K562 (cell line): ENCODE results near the gene CACNG8.

Experiments
- CC2D1A ChIP-seq: fragments of 450-650 bp; IDR thresholded peaks from 2 replicates; pipeline ENCODE4 v1.6.1; 2017; ENCODE audit warnings: mild to moderate bottlenecking
- CHD2 ChIP-seq: IDR thresholded peaks from 2 replicates; pipeline ENCODE4 v1.6.1; 2011; ENCODE audit warnings: low read depth, low read length
- HMGN3 ChIP-seq: IDR thresholded peaks from 2 replicates; pipeline ENCODE4 v1.6.1; 2011; ENCODE audit warnings: borderline replicate concordance, low read depth, mild to moderate bottlenecking, mixed read lengths, low read length; ENCODE audit not compliant: insufficient read length; ENCODE audit errors: extremely low read depth
- MXI1 ChIP-seq: IDR thresholded peaks from 2 replicates; pipeline ENCODE4 v1.6.1; 2011; ENCODE audit warnings: low read depth, mild to moderate bottlenecking, improper control_type of control experiment, low read length
- NFRKB ChIP-seq: fragments of 450-650 bp; IDR thresholded peaks from 2 replicates; pipeline ENCODE4 v1.6.1; 2016; ENCODE audit warnings: low read depth
- POLR2AphosphoS5 ChIP-seq: IDR thresholded peaks from 2 replicates; pipeline ENCODE4 v1.6.1; 2011; ENCODE audit warnings: mild to moderate bottlenecking, low read depth, low read length, moderate library complexity; ENCODE audit not compliant: control insufficient read depth, insufficient read depth
- ZNF184 ChIP-seq: sonication (generic); formaldehyde crosslinking; IDR thresholded peaks from 2 replicates; pipeline ENCODE4 v1.5.0; 2020; ENCODE audit warnings: missing genetic modification reagents
- TF ChIP-seq, protein P1 (sequence below), 3 experiments: IDR thresholded peaks in 2 of 3; conservative IDR thresholded peaks in 1 of 3; 2 replicates each; pipeline ENCODE4 v1.5.1; 2011 to 2012; ENCODE audit warnings: low read length in 3 of 3, mild to moderate bottlenecking in 3 of 3, control low read depth in 2 of 3, improper control_type of control experiment in 1 of 3, inconsistent platforms in 1 of 3, low read depth in 1 of 3, mixed read lengths in 1 of 3, moderate library complexity in 1 of 3; ENCODE audit not compliant: insufficient read depth in 2 of 3
- TF ChIP-seq, protein P2 (sequence below): IDR thresholded peaks from 2 replicates; pipeline ENCODE4 v1.6.1; 2011; ENCODE audit not compliant: insufficient read length; ENCODE audit errors: extremely low read depth

DNA sequence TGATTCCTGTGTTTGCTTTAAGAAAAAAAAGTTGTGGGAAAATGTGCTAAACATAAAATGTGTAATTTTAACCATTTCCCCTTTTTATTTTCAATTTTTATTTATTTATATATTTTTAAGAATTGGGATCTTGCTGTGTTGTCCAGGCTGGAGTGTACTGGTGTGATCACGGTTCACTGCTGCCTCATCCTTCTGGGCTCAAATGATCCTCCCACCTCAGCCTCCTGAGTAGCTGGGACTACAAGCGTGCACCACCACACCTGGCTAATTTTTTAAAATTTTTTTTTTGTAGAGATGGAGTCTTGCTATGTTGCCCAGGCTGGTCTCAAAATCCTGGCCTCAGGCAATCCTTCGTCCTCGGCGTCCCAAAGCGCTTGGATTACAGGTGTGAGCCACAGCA lies 47.7 kb downstream of the CACNG8 start:
- no peak for TF ChIP-seq POLR2AphosphoS5
- no peak for TF ChIP-seq MXI1
- no peak for TF ChIP-seq NFRKB
- TF ChIP-seq, protein P1, sequence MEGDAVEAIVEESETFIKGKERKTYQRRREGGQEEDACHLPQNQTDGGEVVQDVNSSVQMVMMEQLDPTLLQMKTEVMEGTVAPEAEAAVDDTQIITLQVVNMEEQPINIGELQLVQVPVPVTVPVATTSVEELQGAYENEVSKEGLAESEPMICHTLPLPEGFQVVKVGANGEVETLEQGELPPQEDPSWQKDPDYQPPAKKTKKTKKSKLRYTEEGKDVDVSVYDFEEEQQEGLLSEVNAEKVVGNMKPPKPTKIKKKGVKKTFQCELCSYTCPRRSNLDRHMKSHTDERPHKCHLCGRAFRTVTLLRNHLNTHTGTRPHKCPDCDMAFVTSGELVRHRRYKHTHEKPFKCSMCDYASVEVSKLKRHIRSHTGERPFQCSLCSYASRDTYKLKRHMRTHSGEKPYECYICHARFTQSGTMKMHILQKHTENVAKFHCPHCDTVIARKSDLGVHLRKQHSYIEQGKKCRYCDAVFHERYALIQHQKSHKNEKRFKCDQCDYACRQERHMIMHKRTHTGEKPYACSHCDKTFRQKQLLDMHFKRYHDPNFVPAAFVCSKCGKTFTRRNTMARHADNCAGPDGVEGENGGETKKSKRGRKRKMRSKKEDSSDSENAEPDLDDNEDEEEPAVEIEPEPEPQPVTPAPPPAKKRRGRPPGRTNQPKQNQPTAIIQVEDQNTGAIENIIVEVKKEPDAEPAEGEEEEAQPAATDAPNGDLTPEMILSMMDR (IDR thresholded peaks at IDR 0.05 in 2 of 3, conservative IDR thresholded peaks at IDR 0.05 in 1 of 3; ENCODE audit: insufficient read depth in 2 of 3, low read depth in 1 of 3, low read length in 3 of 3): no peak
- no peak for TF ChIP-seq CHD2
- no peak for TF ChIP-seq HMGN3
- no peak for TF ChIP-seq ZNF184 (CRISPR knock-in tag)
- TF ChIP-seq, protein P2, sequence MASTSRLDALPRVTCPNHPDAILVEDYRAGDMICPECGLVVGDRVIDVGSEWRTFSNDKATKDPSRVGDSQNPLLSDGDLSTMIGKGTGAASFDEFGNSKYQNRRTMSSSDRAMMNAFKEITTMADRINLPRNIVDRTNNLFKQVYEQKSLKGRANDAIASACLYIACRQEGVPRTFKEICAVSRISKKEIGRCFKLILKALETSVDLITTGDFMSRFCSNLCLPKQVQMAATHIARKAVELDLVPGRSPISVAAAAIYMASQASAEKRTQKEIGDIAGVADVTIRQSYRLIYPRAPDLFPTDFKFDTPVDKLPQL: no peak
- TF ChIP-seq CC2D1A: no peak
